Mesendoderm (in vitro differentiated cells): ENCODE measurements around the gene GBA3. TPM values are rescaled to one million over a fixed set of nuclear protein-coding genes. Genes with fewer than 3 reads are reported as not detected.
A peak's percentile ranks its signal among the peaks of the same experiment; 100 is the strongest.

ENCODE experiments used
- DNase-seq: peaks from one replicate; pipeline ENCODE4 v3.0.0; 2013
- H2AK5ac ChIP-seq: 2 replicates; pipeline ENCODE4 v1.6.1; 2013; ENCODE audit warnings: low read length, inconsistent platforms
- H2BK120ac ChIP-seq: 2 replicates; pipeline ENCODE4 v1.6.1; 2013; ENCODE audit warnings: low read depth, mild to moderate bottlenecking, low read length, moderate library complexity, mixed read lengths
- H2BK15ac ChIP-seq: replicated peaks from 2 replicates; pipeline ENCODE4 v1.6.1; 2013; ENCODE audit warnings: low read depth, mild to moderate bottlenecking, moderate library complexity
- H2BK5ac ChIP-seq: 2 replicates; pipeline ENCODE4 v1.6.1; 2013; ENCODE audit warnings: low read length, inconsistent platforms
- H3K18ac ChIP-seq: 2 replicates; pipeline ENCODE4 v1.6.1; 2013; ENCODE audit warnings: mild to moderate bottlenecking, low read length, mixed read lengths
- H3K23ac ChIP-seq: one replicate; pipeline ENCODE4 v1.6.1; 2013; ENCODE audit warnings: low read length
- H3K27ac ChIP-seq: 2 replicates; pipeline ENCODE4 v1.5.1; 2013; ENCODE audit warnings: low read depth, mild to moderate bottlenecking, inconsistent platforms, low read length, moderate library complexity
- H3K27me3 ChIP-seq: 2 replicates; pipeline ENCODE4 v1.6.1; 2013; ENCODE audit warnings: low read length, control low read depth, mild to moderate bottlenecking, inconsistent platforms; ENCODE audit not compliant: insufficient read depth, poor library complexity
- H3K36me3 ChIP-seq: 2 replicates; pipeline ENCODE4 v1.6.1; 2013; ENCODE audit warnings: low read length, inconsistent platforms; ENCODE audit not compliant: control insufficient read depth, insufficient read depth
- H3K4ac ChIP-seq: one replicate; pipeline ENCODE4 v1.6.1; 2013; ENCODE audit warnings: low read depth, mild to moderate bottlenecking, low read length, moderate library complexity
- H3K4me1 ChIP-seq: 2 replicates; pipeline ENCODE4 v1.6.1; 2013; ENCODE audit warnings: low read depth, low read length, inconsistent platforms; ENCODE audit not compliant: control insufficient read depth
- H3K4me2 ChIP-seq: 2 replicates; pipeline ENCODE4 v1.6.1; 2013; ENCODE audit warnings: low read length
- H3K4me3 ChIP-seq: 2 replicates; pipeline ENCODE4 v1.5.1; 2013; ENCODE audit warnings: mild to moderate bottlenecking, low read length
- H3K56ac ChIP-seq: one replicate; pipeline ENCODE4 v1.6.1; 2013; ENCODE audit warnings: low read length
- H3K79me1 ChIP-seq: 2 replicates; pipeline ENCODE4 v1.6.1; 2013; ENCODE audit warnings: low read length, inconsistent platforms
- H3K79me2 ChIP-seq: 2 replicates; pipeline ENCODE4 v1.6.1; 2013; ENCODE audit warnings: mild to moderate bottlenecking, low read length; ENCODE audit not compliant: control insufficient read depth, insufficient read depth
- H3K9ac ChIP-seq: 2 replicates; pipeline ENCODE4 v1.6.1; 2013; ENCODE audit warnings: low read length, inconsistent platforms
- H4K5ac ChIP-seq: one replicate; pipeline ENCODE4 v1.6.1; 2013; ENCODE audit warnings: low read length
- H4K8ac ChIP-seq: one replicate; pipeline ENCODE4 v1.6.1; 2013; ENCODE audit warnings: low read depth, mild to moderate bottlenecking, control low read depth, low read length, moderate library complexity
- WGBS: extraction: QIAGEN DNeasy Blood & Tissue Kit; methylation state at CpG from one replicate; pipeline ENCODE4 v1.1.7; 2013; ENCODE audit warnings: low lambda C conversion rate, missing lambda C conversion rate; ENCODE audit not compliant: insufficient coverage; ENCODE audit errors: extremely low coverage; 5-methylcytosine and 5-hydroxymethylcytosine counted together
- polyA plus RNA-seq, 2 experiments: library from polyadenylated mRNA; stranded (reverse); fragments of 200-250 nt; gene quantifications; one replicate each; pipeline ENCODE4 v1.2.3, GENCODE V29; 2013

GBA3 gene
- polyA plus RNA-seq (2013, experiment 1 of 2): 0.03 TPM
- polyA plus RNA-seq (2013, experiment 2 of 2): 0.04 TPM

- Histone ChIP-seq H2BK120ac (no peak within 1 kb of the TSS), H4K8ac (no peak within 1 kb of the TSS), H3K4me3 (no peak within 1 kb of the TSS), H3K18ac (no peak within 1 kb of the TSS), H3K56ac (no peak within 1 kb of the TSS), H2BK5ac (no peak within 1 kb of the TSS), H3K4me1 (no peaks in the 10 kb centered on the region), H3K36me3 (no peaks in the 10 kb centered on the region), H3K9ac (no peak within 1 kb of the TSS), H3K27me3 (no peaks in the 10 kb centered on the region), H3K23ac (no peak within 1 kb of the TSS), H3K4me2 (no peak within 1 kb of the TSS), H3K27ac (no peak within 1 kb of the TSS), H2AK5ac (no peak within 1 kb of the TSS), H2BK15ac (no peak within 1 kb of the TSS), H3K79me1 (no peaks in the 10 kb centered on the region), H3K4ac (no peak within 1 kb of the TSS), H4K5ac (no peak within 1 kb of the TSS), H3K79me2 (no peaks in the 10 kb centered on the region)
- no CpG with 5 or more reads among the region's 1 CpG for WGBS
- peak; percentile 16 for DNase-seq
Measured at GRCh38 chr4:22692736-22693135, at the start of gene GBA3. Gene GBA3, plus strand, starts transcription at chr4:22692937.

- no peaks in the 10 kb centered on the region for H3K36me3 ChIP-seq
- H2BK120ac ChIP-seq: no peak overlapping the region
- no CpG with 5 or more reads among the region's 4 CpGs for WGBS
- H3K18ac ChIP-seq: no peak overlapping the region
- no peaks in the 10 kb centered on the region for H3K79me1 ChIP-seq
- no peaks in the 10 kb centered on the region for H3K79me2 ChIP-seq
- no peak overlapping the region for H3K27ac ChIP-seq
- no peaks in the 10 kb centered on the region for H3K4me1 ChIP-seq
- H2BK15ac ChIP-seq: no peak overlapping the region
- H3K4ac ChIP-seq: no peak overlapping the region
- no peaks in the 10 kb centered on the region for H3K27me3 ChIP-seq
- no peak overlapping the region for H3K9ac ChIP-seq
- H3K56ac ChIP-seq: no peak overlapping the region
- H3K23ac ChIP-seq: no peak overlapping the region
- H4K8ac ChIP-seq: no peak overlapping the region
- no peak overlapping the region for H3K4me3 ChIP-seq
- no peak overlapping the region for H3K4me2 ChIP-seq
- H2BK5ac ChIP-seq: no peak overlapping the region
- no peak overlapping the region for H2AK5ac ChIP-seq
- H4K5ac ChIP-seq: no peak overlapping the region
- no peak for DNase-seq
Measured at GRCh38 chr4:22643952-22644351, 48.8 kb upstream of the GBA3 start.

- WGBS: no CpG with 5 or more reads among the region's 1 CpG
- no peaks in the 10 kb centered on the region for H3K79me2 ChIP-seq
- H3K4me3 ChIP-seq: no peak overlapping the region
- no peaks in the 10 kb centered on the region for H3K79me1 ChIP-seq
- H3K27ac ChIP-seq: no peak overlapping the region
- no peak overlapping the region for H3K23ac ChIP-seq
- H3K4me1 ChIP-seq: no peaks in the 10 kb centered on the region
- peak overlapping the region; percentile 81 for H4K8ac ChIP-seq
- no peak overlapping the region for H3K4me2 ChIP-seq
- no peak overlapping the region for H2BK120ac ChIP-seq
- no peaks in the 10 kb centered on the region for H3K27me3 ChIP-seq
- H2AK5ac ChIP-seq: no peak overlapping the region
- H3K18ac ChIP-seq: no peak overlapping the region
- no peak overlapping the region for H2BK5ac ChIP-seq
- no peaks in the 10 kb centered on the region for H3K36me3 ChIP-seq
- no peak overlapping the region for H3K4ac ChIP-seq
- H4K5ac ChIP-seq: no peak overlapping the region
- no peak overlapping the region for H3K56ac ChIP-seq
- H2BK15ac ChIP-seq: no peak overlapping the region
- DNase-seq: no peak
- H3K9ac ChIP-seq: no peak overlapping the region
Measured at GRCh38 chr4:22645481-22646182, 47.1 kb upstream of the GBA3 start.

- Histone ChIP-seq H2BK5ac (no peak overlapping the region), H3K23ac (no peak overlapping the region), H3K36me3 (no peaks in the 10 kb centered on the region), H2BK120ac (no peak overlapping the region), H3K4me3 (no peak overlapping the region), H3K79me1 (no peaks in the 10 kb centered on the region), H3K9ac (no peak overlapping the region), H3K18ac (no peak overlapping the region), H3K27ac (no peak overlapping the region), H3K4me1 (no peaks in the 10 kb centered on the region), H3K4me2 (no peak overlapping the region), H3K56ac (no peak overlapping the region), H2BK15ac (no peak overlapping the region), H4K8ac (no peak overlapping the region), H2AK5ac (no peak overlapping the region), H3K79me2 (no peaks in the 10 kb centered on the region), H4K5ac (no peak overlapping the region), H3K4ac (no peak overlapping the region), H3K27me3 (no peaks in the 10 kb centered on the region)
- no peak for DNase-seq
- no CpG with 5 or more reads among the region's 8 CpGs for whole genome bisulfite sequencing
Measured at GRCh38 chr4:22648996-22649395, 43.7 kb upstream of the GBA3 start.

GRCh38 chr4:22650771-22651170 is 42.0 kb upstream of the GBA3 start:
- Histone ChIP-seq H2BK15ac (no peak overlapping the region), H2BK5ac (no peak overlapping the region), H4K5ac (no peak overlapping the region), H2AK5ac (no peak overlapping the region), H3K27ac (no peak overlapping the region), H2BK120ac (no peak overlapping the region), H3K4ac (no peak overlapping the region), H3K4me2 (no peak overlapping the region), H3K56ac (no peak overlapping the region), H3K18ac (no peak overlapping the region), H3K9ac (no peak overlapping the region), H3K79me1 (no peaks in the 10 kb centered on the region), H3K4me3 (no peak overlapping the region), H3K27me3 (no peaks in the 10 kb centered on the region), H4K8ac (no peak overlapping the region), H3K36me3 (no peaks in the 10 kb centered on the region), H3K79me2 (no peaks in the 10 kb centered on the region), H3K23ac (no peak overlapping the region), H3K4me1 (no peaks in the 10 kb centered on the region)
- no peak for DNase-seq

GRCh38 chr4:22653752-22654151 is 39.0 kb upstream of the GBA3 start:
- no peaks in the 10 kb centered on the region for H3K4me1 ChIP-seq
- H3K9ac ChIP-seq: no peak overlapping the region
- H3K23ac ChIP-seq: no peak overlapping the region
- H3K79me1 ChIP-seq: no peaks in the 10 kb centered on the region
- no peak for DNase-seq
- H2AK5ac ChIP-seq: no peak overlapping the region
- no peak overlapping the region for H2BK15ac ChIP-seq
- H3K4me2 ChIP-seq: no peak overlapping the region
- H3K79me2 ChIP-seq: no peaks in the 10 kb centered on the region
- H3K36me3 ChIP-seq: no peaks in the 10 kb centered on the region
- no peak overlapping the region for H3K56ac ChIP-seq
- H3K27me3 ChIP-seq: no peaks in the 10 kb centered on the region
- no CpG with 5 or more reads among the region's 3 CpGs for WGBS
- H3K18ac ChIP-seq: no peak overlapping the region
- no peak overlapping the region for H2BK120ac ChIP-seq
- H4K5ac ChIP-seq: no peak overlapping the region
- no peak overlapping the region for H4K8ac ChIP-seq
- H3K27ac ChIP-seq: no peak overlapping the region
- no peak overlapping the region for H2BK5ac ChIP-seq
- no peak overlapping the region for H3K4ac ChIP-seq
- no peak overlapping the region for H3K4me3 ChIP-seq
